ENCODE results near the gene CDC42.

Gene CDC42

DNA sequence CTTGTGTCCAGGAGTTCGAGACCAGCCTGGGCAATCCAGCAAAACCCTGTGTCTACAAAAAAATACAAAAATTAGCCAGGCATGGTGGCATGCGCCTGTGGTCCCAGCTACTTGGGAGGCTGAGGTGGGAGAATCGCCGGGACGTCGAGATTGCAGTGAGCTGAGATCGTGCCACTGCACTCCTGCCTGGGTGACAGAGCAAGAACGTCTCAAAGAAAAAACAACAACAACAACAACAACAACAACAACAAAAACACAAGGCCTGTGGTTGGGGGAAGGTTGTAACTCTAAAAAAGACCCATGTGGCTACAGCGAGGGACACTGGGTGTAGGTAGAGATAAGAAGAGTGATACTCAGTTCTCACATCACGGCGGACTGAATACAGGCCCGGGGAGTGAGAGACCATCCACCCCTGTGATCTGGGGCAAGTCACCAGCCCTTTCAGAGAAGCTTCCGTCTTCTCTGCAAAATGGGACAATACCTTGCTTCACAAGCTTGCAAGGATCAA, 848 bp upstream of the CDC42 start:
- TF ChIP-seq, protein P1, sequence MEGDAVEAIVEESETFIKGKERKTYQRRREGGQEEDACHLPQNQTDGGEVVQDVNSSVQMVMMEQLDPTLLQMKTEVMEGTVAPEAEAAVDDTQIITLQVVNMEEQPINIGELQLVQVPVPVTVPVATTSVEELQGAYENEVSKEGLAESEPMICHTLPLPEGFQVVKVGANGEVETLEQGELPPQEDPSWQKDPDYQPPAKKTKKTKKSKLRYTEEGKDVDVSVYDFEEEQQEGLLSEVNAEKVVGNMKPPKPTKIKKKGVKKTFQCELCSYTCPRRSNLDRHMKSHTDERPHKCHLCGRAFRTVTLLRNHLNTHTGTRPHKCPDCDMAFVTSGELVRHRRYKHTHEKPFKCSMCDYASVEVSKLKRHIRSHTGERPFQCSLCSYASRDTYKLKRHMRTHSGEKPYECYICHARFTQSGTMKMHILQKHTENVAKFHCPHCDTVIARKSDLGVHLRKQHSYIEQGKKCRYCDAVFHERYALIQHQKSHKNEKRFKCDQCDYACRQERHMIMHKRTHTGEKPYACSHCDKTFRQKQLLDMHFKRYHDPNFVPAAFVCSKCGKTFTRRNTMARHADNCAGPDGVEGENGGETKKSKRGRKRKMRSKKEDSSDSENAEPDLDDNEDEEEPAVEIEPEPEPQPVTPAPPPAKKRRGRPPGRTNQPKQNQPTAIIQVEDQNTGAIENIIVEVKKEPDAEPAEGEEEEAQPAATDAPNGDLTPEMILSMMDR (IDR thresholded peaks at IDR 0.05; ENCODE audit: low read depth, low read length), result no peak
- DNase-seq (ENCODE audit: low read depth in 2 of 2), result no peak
- no peak overlapping the region for H3K4me3 ChIP-seq (replicated peaks in 1 of 2; ENCODE audit: low read depth in 2 of 2, low read length in 2 of 2)

GRCh38 chr1:22053017-22053860, 730 bp downstream of the CDC42 start:
- TF ChIP-seq, protein P1 (IDR thresholded peaks at IDR 0.05; ENCODE audit: low read depth, low read length), result no peak
- peak; percentile 81 to 82 for DNase-seq (ENCODE audit: low read depth in 2 of 2)

DNA sequence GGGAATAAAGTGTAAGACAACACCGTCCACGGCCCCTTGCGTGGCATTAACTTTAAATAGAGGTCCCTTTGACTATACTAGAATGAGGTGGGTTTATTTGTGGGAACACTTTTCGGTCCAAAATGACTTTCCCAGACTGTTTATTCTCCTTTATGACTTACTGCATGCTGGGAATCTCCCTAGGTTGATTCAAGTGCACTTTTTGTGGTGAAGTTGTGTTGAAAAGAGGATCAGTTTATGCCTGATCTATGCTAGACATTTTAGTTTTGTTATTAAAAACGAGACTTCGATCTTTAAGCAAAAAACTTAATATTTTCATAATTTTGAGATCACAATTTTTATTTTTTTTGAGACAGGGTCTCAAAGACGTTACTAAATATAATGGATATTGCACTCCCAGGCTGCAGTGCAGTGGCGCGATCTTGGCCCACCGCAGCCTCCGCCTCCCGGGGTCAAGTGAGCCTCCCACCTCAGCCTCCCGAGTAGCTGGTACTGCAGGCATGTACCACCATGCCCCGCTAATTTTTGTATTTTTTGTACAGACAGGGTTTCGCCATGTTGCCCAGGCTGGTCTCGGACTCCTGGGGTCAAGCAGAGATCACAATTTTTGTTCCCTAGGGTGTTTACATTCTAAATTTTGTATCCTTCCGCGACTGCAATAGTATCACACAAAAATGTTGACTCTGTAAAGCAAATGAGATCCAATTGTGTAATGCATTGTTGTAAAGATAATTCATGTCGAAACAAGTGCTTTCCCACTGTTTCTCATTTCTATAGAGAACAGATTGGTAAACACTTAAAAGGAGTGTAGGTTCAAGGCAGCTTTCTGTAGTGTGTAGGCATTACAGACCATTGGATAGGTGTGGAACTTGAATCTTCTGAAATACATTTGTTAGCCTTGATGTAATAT, 1.6 kb downstream of the CDC42 start:
- H3K4me3 ChIP-seq (replicated peaks in 1 of 2; ENCODE audit: low read depth in 2 of 2, low read length in 2 of 2), result peak overlapping the region; percentile 82 to 95
- peak; percentile 34 to 37 for DNase-seq (ENCODE audit: low read depth in 2 of 2)
- TF ChIP-seq, protein P1 (IDR thresholded peaks at IDR 0.05; ENCODE audit: low read depth, low read length), result no peak

More at GRCh38 chr1:22053017-22053860, 730 bp downstream of the CDC42 start:
- H3K4me3 ChIP-seq (replicated peaks in 1 of 2; ENCODE audit: low read depth in 2 of 2, low read length in 2 of 2), result peak overlapping the region; percentile 82 to 95

- no peak for DNase-seq (ENCODE audit: low read depth in 2 of 2)
- TF ChIP-seq, protein P1 (IDR thresholded peaks at IDR 0.05; ENCODE audit: low read depth, low read length), result no peak
- no peak overlapping the region for H3K4me3 ChIP-seq (replicated peaks in 1 of 2; ENCODE audit: low read depth in 2 of 2, low read length in 2 of 2)
Observed at GRCh38 chr1:22055463-22055862, 3.0 kb downstream of the CDC42 start.

DNA sequence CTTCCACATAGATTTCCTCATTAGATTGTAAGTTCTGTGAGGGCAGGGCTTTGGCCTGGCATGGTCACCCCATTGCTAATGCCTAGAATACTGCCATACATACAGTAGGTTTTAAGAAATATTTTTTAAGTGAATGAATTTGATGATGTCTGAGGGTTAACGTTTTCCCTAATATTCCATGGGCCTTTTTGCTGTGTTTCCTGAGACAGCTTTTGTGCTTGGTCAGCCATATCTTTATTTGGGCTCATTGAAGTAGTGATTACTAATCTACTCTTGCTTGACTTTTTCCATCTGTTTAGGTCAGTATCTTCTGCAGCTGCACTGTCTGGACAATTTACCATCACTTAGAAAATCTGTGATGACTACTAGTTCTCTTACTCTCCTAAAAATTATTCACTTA, 3.5 kb downstream of the CDC42 start:
- H3K4me3 ChIP-seq (replicated peaks in 1 of 2; ENCODE audit: low read depth in 2 of 2, low read length in 2 of 2), result no peak overlapping the region
- no peak for DNase-seq (ENCODE audit: low read depth in 2 of 2)

DNA sequence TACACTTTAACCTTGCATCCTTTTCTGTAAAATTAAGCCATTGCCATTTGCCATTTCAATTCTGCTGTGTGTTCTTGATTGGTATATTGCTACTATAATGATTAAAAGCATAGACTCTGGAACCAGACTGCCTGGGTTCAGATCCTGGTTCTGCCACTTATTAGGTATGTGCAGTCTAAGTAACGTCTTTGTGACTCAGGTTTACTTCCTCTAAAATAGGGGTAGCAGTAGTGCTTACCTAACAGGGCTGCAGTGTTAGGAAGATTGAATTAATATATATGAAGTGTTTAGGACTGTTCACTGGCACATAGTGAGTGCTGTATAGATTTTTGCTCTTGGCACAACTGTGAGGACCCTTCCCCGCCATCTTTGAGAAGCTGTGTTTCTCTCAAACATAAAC, 4.4 kb downstream of the CDC42 start:
- TF ChIP-seq, protein P1 (IDR thresholded peaks at IDR 0.05; ENCODE audit: low read depth, low read length), result no peak
- no peak for DNase-seq (ENCODE audit: low read depth in 2 of 2)
- H3K4me3 ChIP-seq (replicated peaks in 1 of 2; ENCODE audit: low read depth in 2 of 2, low read length in 2 of 2), result no peak overlapping the region

More for the DNA sequence above, 3.5 kb downstream of the CDC42 start:
- TF ChIP-seq, protein P1 (IDR thresholded peaks at IDR 0.05; ENCODE audit: low read depth, low read length), result no peak
